ENCODE results near the gene MFGE8. TPM values are rescaled to one million over a fixed set of nuclear protein-coding genes. Genes with fewer than 3 reads are reported as not detected.

Gene MFGE8
- total and polyA plus RNA-seq, 4 donors: 59.4 to 225 (median 116) TPM

GRCh38 chr15:88849376-88850072 is 63.7 kb downstream of the MFGE8 start:
- H3K27me3 ChIP-seq (ENCODE audit: control insufficient read depth, insufficient read depth, low read length): no peaks in the 10 kb centered on the region
- peaks cover 12% of the 10 kb centered on the region for H3K36me3 ChIP-seq (ENCODE audit: control insufficient read depth, insufficient read depth, low read length)
- 73% methylated on average over 21 of the region's 22 CpGs for WGBS (ENCODE audit: insufficient coverage)
- H3K27ac ChIP-seq (ENCODE audit: low read depth, low read length): no peak overlapping the region
- DNase-seq (ENCODE audit: low read depth in 4 of 6, low spot score in 6 of 6): peak in 1 of 6 donors; percentile 12
- no peaks in the 10 kb centered on the region for H3K4me1 ChIP-seq (ENCODE audit: control insufficient read depth, insufficient read depth, low read length)
- no peaks in the 10 kb centered on the region for H3K9me3 ChIP-seq (ENCODE audit: control insufficient read depth, insufficient read depth, low read length)
- H3K4me3 ChIP-seq (ENCODE audit: low read depth, low read length): no peak overlapping the region

Other genes with a start within 250 kb of the MFGE8 start
- gene ACAN, start 109.9 kb downstream of the MFGE8 start, total RNA-seq: 10 to 100 TPM; 11.5 to 16.3 TPM
- 10 to 100 TPM; 18.5 to 25.5 TPM for gene ACAN, start 109.9 kb downstream of the MFGE8 start, polyA plus RNA-seq (ENCODE audit: insufficient read length in 2 of 2)
- 10 to 100 TPM; 12.6 to 20.3 TPM for gene HAPLN3, start 17.8 kb downstream of the MFGE8 start, total RNA-seq
- gene HAPLN3, start 17.8 kb downstream of the MFGE8 start, polyA plus RNA-seq (ENCODE audit: insufficient read length in 2 of 2): 10 to 100 TPM; 17.4 to 19.3 TPM
- 10 to 100 TPM; 67.2 to 75.7 TPM for gene ABHD2, start 175.1 kb upstream of the MFGE8 start, total RNA-seq
- gene ABHD2, start 175.1 kb upstream of the MFGE8 start, polyA plus RNA-seq (ENCODE audit: insufficient read length in 2 of 2): 10 to 100 TPM; 47.1 to 63.1 TPM

All from spinal cord (tissue), 10 donors.